Stimulated activated CD8-positive, alpha-beta memory T cell treated with anti-CD3 and anti-CD28 coated beads, Interleukin-12 subunit alpha, Interleukin-12 subunit beta, amount 100 ng/mL, for 1 hour (primary cell): Measurements from ENCODE around the gene DENND1A.

ENCODE experiments used
- DNase-seq: peaks from one replicate; pipeline ENCODE4 v3.0.0-alpha.2; 2020; ENCODE audit warnings: low read depth

Gene DENND1A

GRCh38 chr9:123530244-123530643 lies 399.7 kb downstream of the DENND1A start:
- DNase-seq = no peak

GRCh38 chr9:123528501-123528900 lies 401.4 kb downstream of the DENND1A start:
- DNase-seq = no peak

GRCh38 chr9:123527981-123528380 lies 401.9 kb downstream of the DENND1A start:
- no peak for DNase-seq

GRCh38 chr9:123525957-123526356 lies 404.0 kb downstream of the DENND1A start:
- no peak for DNase-seq

- DNase-seq = no peak
Observed at GRCh38 chr9:123525424-123525823, 404.5 kb downstream of the DENND1A start.

GRCh38 chr9:123524866-123525265 lies 405.1 kb downstream of the DENND1A start:
- DNase-seq = no peak

- no peak for DNase-seq
Observed at GRCh38 chr9:123523845-123524244, 406.1 kb downstream of the DENND1A start.

GRCh38 chr9:123523001-123523400 lies 406.9 kb downstream of the DENND1A start:
- no peak for DNase-seq

- no peak for DNase-seq
Observed at GRCh38 chr9:123522251-123522650, 407.7 kb downstream of the DENND1A start.

- DNase-seq = no peak
Observed at GRCh38 chr9:123518338-123518737, 411.6 kb downstream of the DENND1A start.

- no peak for DNase-seq
Observed at GRCh38 chr9:123517512-123517911, 412.4 kb downstream of the DENND1A start.

GRCh38 chr9:123514766-123515165 lies 415.2 kb downstream of the DENND1A start:
- DNase-seq = no peak

GRCh38 chr9:123513554-123513953 lies 416.4 kb downstream of the DENND1A start:
- DNase-seq = no peak

- no peak for DNase-seq
Observed at GRCh38 chr9:123511326-123512277, 418.3 kb downstream of the DENND1A start.

GRCh38 chr9:123509646-123510045 lies 420.3 kb downstream of the DENND1A start:
- no peak for DNase-seq

GRCh38 chr9:123508048-123508447 lies 421.9 kb downstream of the DENND1A start:
- no peak for DNase-seq

- no peak for DNase-seq
Observed at GRCh38 chr9:123505496-123505895, 424.4 kb downstream of the DENND1A start.

- no peak for DNase-seq
Observed at GRCh38 chr9:123500336-123500735, 429.6 kb downstream of the DENND1A start.

GRCh38 chr9:123497830-123498229 lies 432.1 kb downstream of the DENND1A start:
- no peak for DNase-seq

- DNase-seq = no peak
Observed at GRCh38 chr9:123495731-123496130, 434.2 kb downstream of the DENND1A start.

- DNase-seq = no peak
Observed at GRCh38 chr9:123493627-123494026, 436.3 kb downstream of the DENND1A start.

GRCh38 chr9:123490688-123491087 lies 439.2 kb downstream of the DENND1A start:
- DNase-seq = no peak

GRCh38 chr9:123488722-123489321 lies 441.1 kb downstream of the DENND1A start:
- DNase-seq = no peak
